ENCODE measurements around the gene EEF1A2.
A peak's percentile ranks its signal among the peaks of the same experiment; 100 is the strongest.

Gene EEF1A2

GRCh38 chr20:63536241-63536977, 37.5 kb upstream of the EEF1A2 start:
- DNase-seq (ENCODE audit: low read depth) = peak; percentile 30
- TF ChIP-seq CTCF (IDR thresholded peaks at IDR 0.05; ENCODE audit: low read length, missing control alignments) = no peak
- H3K4me3 ChIP-seq (replicated peaks; ENCODE audit: low read depth, low read length) = no peak overlapping the region

- TF ChIP-seq CTCF (IDR thresholded peaks at IDR 0.05; ENCODE audit: low read length, missing control alignments) = no peak
- H3K4me3 ChIP-seq (replicated peaks; ENCODE audit: low read depth, low read length) = no peak overlapping the region
- DNase-seq (ENCODE audit: low read depth) = no peak
Measured at GRCh38 chr20:63534831-63535651, 36.2 kb upstream of the EEF1A2 start.

GRCh38 chr20:63534427-63534830, 35.5 kb upstream of the EEF1A2 start:
- H3K4me3 ChIP-seq (replicated peaks; ENCODE audit: low read depth, low read length) = no peak overlapping the region
- TF ChIP-seq CTCF (IDR thresholded peaks at IDR 0.05; ENCODE audit: low read length, missing control alignments) = no peak
- DNase-seq (ENCODE audit: low read depth) = no peak

- DNase-seq (ENCODE audit: low read depth) = no peak
- TF ChIP-seq CTCF (IDR thresholded peaks at IDR 0.05; ENCODE audit: low read length, missing control alignments) = no peak
- H3K4me3 ChIP-seq (replicated peaks; ENCODE audit: low read depth, low read length) = no peak overlapping the region
Measured at GRCh38 chr20:63533871-63534393, 35.0 kb upstream of the EEF1A2 start.

GRCh38 chr20:63533388-63533787, 34.5 kb upstream of the EEF1A2 start:
- no peak overlapping the region for H3K4me3 ChIP-seq (replicated peaks; ENCODE audit: low read depth, low read length)
- DNase-seq (ENCODE audit: low read depth) = no peak
- TF ChIP-seq CTCF (IDR thresholded peaks at IDR 0.05; ENCODE audit: low read length, missing control alignments) = no peak

GRCh38 chr20:63532449-63532971, 33.6 kb upstream of the EEF1A2 start:
- no peak overlapping the region for H3K4me3 ChIP-seq (replicated peaks; ENCODE audit: low read depth, low read length)
- no peak for DNase-seq (ENCODE audit: low read depth)
- TF ChIP-seq CTCF (IDR thresholded peaks at IDR 0.05; ENCODE audit: low read length, missing control alignments) = no peak
